ENCODE results near the gene CEP152.

- TF ChIP-seq CTCF (IDR thresholded peaks at IDR 0.05 in 4 of 5, conservative IDR thresholded peaks at IDR 0.05 in 1 of 5) = no peak
- TF ChIP-seq POLR2A (IDR thresholded peaks at IDR 0.05) = no peak
Measured at GRCh38 chr15:48702569-48703236, 108.2 kb downstream of the CEP152 start.

Data from gastrocnemius medialis (tissue), 4 donors.